ENCODE data around the gene C1orf159.

GRCh38 chr1:1140673-1141072 lies 24.8 kb upstream of the C1orf159 start:
- TF ChIP-seq EGR1 (IDR thresholded peaks at IDR 0.05; ENCODE audit: borderline replicate concordance, low read depth, low read length): no peak
- TF ChIP-seq POLR2A (IDR thresholded peaks at IDR 0.05; ENCODE audit: control extremely low read depth in 1 of 2, low read depth in 2 of 2, low read length in 2 of 2): no peak
- TF ChIP-seq, protein P1, sequence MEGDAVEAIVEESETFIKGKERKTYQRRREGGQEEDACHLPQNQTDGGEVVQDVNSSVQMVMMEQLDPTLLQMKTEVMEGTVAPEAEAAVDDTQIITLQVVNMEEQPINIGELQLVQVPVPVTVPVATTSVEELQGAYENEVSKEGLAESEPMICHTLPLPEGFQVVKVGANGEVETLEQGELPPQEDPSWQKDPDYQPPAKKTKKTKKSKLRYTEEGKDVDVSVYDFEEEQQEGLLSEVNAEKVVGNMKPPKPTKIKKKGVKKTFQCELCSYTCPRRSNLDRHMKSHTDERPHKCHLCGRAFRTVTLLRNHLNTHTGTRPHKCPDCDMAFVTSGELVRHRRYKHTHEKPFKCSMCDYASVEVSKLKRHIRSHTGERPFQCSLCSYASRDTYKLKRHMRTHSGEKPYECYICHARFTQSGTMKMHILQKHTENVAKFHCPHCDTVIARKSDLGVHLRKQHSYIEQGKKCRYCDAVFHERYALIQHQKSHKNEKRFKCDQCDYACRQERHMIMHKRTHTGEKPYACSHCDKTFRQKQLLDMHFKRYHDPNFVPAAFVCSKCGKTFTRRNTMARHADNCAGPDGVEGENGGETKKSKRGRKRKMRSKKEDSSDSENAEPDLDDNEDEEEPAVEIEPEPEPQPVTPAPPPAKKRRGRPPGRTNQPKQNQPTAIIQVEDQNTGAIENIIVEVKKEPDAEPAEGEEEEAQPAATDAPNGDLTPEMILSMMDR (IDR thresholded peaks at IDR 0.05; ENCODE audit: control extremely low read depth in 1 of 3, insufficient read depth in 1 of 3, low read depth in 1 of 3, low read length in 3 of 3): no peak
- TF ChIP-seq, protein P2, sequence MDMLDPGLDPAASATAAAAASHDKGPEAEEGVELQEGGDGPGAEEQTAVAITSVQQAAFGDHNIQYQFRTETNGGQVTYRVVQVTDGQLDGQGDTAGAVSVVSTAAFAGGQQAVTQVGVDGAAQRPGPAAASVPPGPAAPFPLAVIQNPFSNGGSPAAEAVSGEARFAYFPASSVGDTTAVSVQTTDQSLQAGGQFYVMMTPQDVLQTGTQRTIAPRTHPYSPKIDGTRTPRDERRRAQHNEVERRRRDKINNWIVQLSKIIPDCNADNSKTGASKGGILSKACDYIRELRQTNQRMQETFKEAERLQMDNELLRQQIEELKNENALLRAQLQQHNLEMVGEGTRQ (IDR thresholded peaks at IDR 0.05; ENCODE audit: low read length): no peak
- no peak for TF ChIP-seq RFX5 (IDR thresholded peaks at IDR 0.05; ENCODE audit: borderline replicate concordance, low read depth, low read length)
- TF ChIP-seq BRCA1 (IDR thresholded peaks at IDR 0.05; ENCODE audit: low read depth, low read length): no peak
- TF ChIP-seq MAFK (IDR thresholded peaks at IDR 0.05; ENCODE audit: low read depth, low read length): no peak
- no peak for TF ChIP-seq EZH2 (IDR thresholded peaks at IDR 0.05; ENCODE audit: low read depth, low read length, severe bottlenecking)
- no peak for TF ChIP-seq SIN3A (conservative IDR thresholded peaks at IDR 0.05 in 1 of 2, IDR thresholded peaks at IDR 0.05 in 1 of 2; ENCODE audit: low read depth in 1 of 2, low read length in 2 of 2)

Data from H1 (cell line).